GM21381 (cell line): ENCODE results near the gene ALOX15B.
"Not testable (repeated sequence)": the region's sequence is repeated elsewhere in the genome, so short reads cannot be mapped to it uniquely, and the experiment has no call there.

Source experiments
- ATAC-seq: cut with Tn5 transposase; IDR thresholded peaks from one replicate; pipeline ENCODE4 v1.9.1; 2021; ENCODE audit warnings: mild to moderate bottlenecking, moderate library complexity; ENCODE audit not compliant: unreplicated experiment

ALOX15B gene

DNA sequence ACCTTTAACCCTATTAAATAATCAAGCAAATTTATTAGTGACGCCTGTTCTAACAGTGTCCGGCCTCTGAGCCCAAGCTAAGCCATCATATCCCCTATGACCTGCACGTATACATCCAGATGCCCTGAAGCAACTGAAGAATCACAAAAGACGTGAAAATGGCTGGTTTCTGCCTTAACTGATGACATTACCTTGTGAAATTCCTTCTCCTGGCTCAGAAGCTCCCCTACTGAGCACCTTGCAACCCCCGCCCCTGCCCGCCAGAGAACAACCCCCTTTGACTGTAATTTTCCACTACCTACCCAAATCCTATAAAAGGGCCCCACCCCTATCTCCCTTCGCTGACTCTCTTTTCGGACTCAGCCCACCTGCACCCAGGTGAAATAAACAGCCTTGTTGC is 23.0 kb downstream of the ALOX15B start:
- not testable (repeated sequence) for ATAC-seq

DNA sequence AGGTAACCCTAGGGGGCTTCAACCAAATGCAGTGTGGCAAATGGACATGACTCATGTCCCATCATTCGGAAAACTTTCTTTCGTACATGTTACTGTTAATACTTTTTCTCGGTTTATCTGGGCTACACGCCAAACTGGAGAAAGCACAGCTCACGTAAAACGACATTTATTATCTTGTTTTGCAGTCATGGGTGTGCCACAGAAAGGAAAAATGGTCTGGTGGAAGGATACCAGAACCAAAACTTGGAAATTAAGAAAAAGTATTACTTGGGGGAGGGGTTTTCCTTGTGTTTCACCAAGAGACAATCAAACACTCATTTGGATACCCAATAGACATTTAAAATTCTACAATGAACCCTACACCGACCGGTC is 23.6 kb downstream of the ALOX15B start:
- no peak for ATAC-seq

DNA sequence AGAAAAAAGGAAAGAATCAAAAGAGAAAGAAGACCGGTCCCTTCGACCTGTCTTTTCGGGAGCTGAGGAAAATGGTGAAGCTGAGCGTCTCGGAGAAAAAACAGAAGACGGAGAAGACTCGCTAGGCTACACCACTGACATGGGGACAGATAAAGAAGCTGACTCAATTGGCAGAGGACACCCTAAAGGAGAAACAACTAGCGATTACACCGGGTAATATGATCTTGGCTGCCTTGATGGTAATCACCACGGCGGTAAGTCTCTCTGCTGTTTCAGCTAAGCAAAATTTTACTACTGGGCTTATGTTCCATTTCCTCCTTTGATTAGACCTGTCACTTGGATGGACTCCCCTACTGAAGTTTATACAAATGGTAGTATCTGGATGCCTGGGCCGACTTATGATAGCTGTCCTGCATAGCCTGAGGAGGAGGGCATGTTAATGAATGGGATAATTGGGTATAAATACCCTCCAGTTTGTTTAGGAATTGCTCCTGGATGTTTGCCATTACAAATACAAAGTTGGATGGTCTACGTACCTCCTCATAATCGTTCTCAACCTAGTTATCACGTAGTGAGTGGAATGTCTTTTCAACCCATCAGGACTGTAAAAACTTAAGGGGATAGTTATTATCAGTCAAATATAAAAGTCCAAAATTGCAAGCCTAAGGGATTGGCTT is 24.1 kb downstream of the ALOX15B start:
- no peak for ATAC-seq

DNA sequence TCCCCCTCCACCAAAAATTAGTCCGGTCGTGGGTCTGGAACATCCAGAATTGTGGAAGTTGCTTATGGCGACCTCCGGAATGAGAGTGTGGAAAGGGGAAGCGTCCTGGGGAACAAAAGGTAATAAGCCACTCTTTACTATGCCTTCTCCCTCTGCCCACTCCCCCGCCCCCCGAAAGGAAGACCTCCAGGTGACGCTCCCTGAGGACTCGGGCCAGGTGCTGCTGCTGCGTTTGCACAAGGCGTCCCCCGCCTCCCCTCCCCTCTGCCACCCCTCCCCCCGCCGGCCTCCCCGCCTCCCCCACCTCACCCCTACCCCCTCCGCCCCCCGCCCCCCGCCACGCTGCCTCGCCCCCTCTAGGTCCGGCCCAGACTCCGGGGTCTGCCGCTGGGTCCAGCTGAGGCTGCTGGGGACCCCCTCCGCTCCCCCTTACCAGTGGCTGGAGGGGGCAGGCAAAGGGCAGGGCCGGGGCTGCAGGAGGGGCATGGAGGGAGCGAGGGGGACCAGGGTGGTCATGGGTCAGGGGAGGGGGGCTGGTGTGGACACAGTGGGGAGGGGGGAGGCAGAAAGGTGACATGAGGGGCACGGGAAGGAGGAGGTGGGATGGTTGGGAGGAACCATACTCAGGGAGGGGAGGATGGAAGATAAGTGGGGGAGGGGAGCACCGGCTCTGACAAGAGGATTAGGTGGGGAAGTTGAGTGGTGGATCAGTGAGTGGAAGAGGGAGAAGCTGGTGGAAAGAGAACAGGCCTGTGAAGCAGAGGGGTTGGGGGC is 25.1 kb downstream of the ALOX15B start:
- no peak for ATAC-seq

DNA sequence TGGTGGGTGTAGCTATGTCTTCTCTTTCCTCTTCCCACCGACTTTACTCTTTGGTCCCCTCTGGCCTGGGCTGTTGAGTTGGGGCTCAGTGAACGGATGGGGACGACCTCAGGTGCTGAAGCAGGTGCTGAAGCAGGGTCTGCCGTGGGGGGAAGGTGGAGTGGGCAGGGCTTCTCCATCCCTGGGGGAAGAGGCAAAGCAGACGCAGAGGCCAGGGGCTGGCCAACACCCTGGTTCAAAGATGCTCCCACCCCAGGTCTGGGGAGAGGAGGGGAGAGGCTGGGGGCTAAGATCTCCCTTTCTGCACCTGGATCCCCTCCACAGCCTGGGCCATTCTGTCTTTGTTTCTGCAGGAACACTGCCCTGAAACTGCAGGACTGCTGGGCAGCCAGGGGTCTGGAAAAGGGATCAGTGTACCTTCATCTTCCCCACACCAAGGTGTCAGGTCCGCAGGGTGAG is 25.7 kb downstream of the ALOX15B start:
- no peak for ATAC-seq

DNA sequence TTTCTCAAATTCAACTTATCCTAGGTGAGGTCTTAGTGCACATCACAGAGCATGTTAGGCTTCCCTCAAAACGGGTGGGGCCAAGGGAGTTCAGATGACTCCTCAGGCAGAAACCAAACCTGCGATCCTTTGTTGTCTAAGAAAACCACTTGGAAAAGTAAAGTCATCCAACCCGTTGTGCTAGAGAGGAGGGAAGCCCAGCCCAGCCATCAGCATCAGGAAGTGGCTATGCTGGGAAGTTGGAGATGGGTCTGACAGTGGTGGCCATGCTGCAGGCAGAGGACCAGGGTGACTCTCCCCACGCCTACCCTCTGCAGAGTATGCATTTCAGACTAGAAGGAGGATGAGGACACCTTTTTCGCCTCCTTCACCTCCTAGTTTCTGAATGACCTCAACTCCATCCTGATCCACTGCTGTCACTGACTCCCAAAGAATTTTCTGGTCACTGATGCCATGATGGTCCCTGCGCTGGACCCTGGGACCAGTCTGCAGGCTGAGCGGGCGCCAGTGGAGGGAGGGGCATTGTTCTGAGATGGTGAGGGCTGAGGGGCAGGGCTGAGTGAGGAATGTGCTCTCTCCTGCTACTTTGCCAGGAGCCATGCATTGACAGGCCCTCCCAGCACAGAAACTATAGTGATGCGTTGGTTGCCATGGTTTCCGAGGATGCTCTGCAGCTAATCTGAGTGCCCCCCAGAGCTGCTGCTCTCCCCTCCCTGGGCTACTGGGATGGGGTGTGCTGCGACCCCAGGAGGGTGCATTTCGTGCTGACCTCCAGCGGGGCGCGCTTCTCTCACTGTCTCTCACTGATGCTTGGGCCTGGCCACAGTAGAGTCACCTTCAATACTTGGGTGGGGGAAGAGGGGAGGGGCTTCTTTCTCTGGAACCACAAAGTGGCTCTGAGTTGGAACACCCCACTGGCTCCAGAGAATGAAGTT is 28.2 kb downstream of the ALOX15B start:
- no peak for ATAC-seq

DNA sequence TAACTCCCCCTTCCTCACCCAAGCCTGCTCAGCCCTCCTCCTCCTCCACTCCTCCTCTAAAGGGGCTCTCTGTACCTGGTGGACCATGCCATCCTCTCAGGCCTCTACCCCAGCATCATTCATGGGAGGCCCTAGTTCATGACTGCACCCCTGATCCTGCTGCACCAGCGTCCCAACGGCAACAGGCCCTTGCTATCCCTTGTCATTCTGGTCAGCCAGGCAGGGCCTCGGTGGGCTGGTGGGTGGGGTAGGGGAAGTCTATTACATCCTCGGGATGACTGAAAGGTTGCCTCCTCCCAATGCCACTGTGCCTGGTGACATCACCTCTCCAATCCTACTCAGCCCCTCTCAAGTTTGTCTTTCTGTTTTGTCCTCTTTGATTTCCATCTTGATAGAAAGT is 28.9 kb downstream of the ALOX15B start:
- ATAC-seq, result no peak

DNA sequence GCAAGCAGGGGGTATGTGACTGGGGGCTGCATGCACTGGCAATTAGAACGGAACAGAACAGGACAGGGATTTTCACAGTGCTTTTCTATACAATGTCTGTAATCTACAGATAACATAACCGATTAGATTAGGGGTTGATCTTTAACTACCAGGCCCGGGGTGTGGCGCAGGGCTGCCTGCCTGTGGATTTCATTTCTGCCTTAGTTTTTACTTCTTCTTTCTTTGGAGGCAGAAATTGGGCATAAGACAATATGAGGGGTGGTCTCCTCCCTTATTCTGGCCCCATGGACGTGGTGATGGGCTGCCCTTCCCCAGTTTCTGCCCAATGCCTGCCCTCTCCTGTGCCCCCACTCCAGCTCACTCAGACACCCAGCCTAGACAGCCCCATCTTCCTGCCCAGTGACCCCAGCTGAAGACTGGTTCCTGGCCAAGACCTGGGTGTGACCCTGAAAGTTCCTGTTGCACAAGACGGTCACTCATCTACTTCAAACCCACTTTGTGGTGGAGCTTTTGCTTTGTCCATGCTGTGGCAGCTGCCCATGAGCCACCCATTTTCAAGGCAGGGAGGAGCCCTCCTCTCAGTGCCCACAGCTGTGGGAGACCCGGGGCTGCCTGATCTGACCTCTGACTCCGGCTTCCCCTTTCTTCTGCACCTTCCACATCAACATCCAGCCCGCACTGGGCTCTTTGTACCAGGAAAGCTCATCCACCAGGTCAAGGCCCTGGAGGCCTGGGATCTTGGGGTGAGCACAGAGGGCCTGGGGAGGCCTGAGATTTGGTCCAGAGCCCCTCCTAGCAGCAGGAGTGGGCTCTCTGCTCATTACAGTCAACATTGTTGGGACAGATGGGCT is 30.1 kb downstream of the ALOX15B start:
- ATAC-seq, result no peak

DNA sequence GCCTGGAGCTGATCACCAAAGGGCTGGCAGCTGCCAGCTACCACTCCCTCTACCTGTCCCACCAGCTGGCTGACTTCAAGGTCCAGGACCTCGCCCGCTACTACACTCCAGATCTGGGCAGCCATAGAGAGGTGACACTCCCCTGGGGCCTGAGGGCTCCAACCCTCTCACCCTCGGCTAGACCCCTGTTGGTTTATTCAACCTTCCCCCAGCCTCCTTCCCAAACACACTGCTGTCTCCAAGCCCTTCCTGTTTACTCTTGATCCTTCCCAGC is 30.7 kb downstream of the ALOX15B start:
- no peak for ATAC-seq

DNA sequence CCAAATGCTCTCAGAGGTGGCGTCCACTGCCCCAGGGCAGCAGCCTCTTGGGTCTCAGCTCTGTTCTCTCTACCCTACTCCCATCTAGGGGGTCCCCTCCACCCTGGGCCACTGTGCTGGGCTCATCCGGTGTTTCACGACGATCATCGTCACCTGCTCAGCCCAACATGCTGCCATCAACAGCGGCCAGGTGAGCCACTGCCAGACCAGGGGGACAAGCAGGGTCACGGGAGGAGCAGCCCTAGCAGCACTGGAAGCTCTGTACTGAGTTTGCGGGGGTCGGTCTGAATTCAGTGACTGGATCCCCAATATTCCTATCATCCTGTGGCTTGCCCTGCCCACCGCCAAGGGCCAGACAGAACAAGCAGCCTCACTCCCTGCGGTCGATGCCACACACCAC is 32.6 kb downstream of the ALOX15B start:
- ATAC-seq, result no peak

DNA sequence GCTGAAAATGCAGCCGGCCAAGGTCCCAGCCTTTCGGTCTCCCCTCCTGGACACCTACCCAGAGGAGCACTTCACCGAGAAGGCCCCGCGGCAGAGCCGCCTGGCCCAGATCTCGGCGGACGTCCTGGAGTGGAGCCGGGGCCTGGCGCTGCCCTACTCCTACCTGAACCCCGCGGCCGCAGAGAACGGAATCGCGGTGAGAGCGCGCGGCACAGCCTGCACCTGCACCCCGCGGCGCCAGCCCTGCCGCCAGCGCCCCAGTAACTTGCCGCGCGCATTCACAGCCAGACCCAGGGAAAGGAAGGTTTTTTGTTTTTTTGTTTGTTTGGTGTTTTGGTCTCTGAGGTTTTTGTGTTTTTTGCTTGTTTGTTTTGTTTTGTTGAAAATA is 33.5 kb downstream of the ALOX15B start:
- no peak for ATAC-seq

DNA sequence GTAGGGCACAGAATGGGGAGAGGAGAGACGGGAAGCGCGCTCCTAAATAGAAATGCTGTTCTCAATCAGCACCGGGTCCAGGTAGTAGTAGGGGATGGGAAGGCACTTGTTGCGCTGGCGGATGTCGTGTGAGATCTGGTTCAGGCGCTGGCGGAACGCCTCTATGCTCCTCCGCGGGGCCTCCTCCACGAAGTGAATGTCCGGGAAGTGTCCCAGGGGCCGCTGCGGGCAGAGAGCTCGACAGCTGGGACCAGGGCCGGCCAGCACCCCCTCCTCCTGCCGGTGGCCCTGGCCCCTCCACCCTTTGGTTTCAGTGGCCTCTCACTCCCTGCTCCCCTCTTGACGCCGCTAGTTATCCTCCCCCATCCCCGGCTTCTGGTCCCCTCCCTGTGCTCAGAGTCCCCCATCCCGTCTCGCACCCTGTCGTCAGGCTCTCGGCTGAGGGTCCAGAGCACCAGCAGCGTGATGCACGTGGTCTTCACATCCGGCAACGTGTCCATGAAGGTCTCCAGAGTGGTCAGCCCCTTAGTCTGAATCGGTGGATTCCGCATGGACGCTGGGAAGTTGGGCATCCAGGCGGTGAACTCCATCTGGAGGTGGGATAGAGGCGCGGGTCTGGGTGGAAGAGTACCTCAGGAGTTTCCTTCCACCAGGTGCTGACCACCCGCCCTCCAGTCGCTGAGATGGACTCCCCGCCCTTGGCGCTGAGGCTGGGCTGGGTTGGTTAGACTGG is 34.0 kb downstream of the ALOX15B start:
- ATAC-seq, result no peak

DNA sequence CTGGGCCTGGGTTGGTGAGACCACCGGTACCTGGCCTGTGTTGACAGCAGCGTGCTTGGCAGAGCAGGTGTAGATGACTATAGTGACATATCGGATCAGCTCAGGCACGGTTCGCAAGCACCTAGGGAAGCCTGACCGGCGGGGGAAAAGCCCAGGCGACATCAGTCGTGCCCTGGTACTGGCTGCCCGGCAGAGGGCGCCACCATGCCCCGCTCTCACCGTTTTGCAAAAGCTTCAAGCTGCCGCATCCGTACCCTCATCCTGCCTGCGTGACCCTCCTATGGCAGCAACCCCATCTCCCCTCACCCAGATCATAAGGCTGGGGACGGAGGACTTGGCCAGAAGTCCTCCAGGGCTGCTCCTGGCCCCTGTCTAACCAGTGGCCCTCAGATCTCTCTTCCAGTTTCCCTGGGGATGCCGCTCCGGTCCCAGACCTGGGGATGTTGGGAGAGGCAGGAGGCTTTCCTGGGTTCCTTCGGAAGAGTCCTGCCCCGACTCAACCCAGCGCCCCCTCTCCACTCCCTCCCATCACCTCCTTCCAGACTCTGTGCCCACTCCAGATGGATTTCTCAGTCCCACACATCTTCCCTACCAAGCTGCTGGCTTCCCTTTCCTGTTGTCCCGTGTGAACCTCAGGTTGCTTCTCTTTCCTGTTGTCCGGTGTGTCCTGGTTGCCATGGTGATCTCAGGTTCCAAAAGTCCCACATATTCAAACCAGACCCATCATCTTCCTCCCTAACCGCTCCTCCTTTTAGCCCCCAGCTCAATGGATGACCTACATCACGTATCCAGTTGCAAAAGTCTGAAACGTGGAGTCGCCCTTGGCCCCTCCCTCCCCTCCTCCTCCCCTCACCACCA is 35.0 kb downstream of the ALOX15B start:
- ATAC-seq, result no peak

DNA sequence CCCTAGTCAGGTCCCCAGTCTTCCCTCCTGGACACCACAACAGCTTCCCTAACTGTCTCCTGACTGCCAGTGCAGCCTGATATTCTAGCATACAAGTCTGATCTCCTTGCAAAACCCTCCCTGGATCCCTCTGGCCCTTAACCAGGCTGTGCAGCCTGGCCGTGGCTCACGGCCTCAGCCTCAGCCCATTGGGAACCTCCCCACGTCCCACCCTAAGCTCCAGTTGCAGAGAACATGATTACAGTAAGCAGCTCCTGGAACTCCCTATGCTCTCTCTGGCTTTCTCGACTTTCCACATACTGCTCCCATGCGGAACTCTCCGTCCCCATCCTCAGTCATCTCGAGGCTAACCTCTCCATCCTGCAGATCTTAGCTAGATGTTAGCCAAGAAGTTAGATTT is 35.7 kb downstream of the ALOX15B start:
- ATAC-seq, result no peak

DNA sequence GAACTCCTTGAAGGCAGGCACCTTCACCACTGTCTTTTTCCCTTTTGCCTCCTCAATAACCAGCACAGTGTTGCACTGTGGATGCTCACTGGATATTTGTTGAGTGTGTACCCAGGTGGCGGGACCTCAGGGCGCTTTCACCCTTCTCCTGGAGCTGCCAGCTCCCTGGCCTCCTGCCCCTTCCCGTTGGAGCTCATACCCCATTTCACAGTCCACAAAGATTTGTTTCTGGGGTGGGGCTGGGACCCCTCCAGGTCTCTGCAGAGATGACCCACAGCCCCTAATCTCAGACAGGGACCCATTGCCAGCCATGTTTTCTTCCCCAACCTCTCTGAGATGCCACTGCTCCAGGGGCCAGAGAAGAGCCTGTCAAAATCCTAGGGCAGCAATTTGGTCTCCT is 36.2 kb downstream of the ALOX15B start:
- ATAC-seq, result no peak

DNA sequence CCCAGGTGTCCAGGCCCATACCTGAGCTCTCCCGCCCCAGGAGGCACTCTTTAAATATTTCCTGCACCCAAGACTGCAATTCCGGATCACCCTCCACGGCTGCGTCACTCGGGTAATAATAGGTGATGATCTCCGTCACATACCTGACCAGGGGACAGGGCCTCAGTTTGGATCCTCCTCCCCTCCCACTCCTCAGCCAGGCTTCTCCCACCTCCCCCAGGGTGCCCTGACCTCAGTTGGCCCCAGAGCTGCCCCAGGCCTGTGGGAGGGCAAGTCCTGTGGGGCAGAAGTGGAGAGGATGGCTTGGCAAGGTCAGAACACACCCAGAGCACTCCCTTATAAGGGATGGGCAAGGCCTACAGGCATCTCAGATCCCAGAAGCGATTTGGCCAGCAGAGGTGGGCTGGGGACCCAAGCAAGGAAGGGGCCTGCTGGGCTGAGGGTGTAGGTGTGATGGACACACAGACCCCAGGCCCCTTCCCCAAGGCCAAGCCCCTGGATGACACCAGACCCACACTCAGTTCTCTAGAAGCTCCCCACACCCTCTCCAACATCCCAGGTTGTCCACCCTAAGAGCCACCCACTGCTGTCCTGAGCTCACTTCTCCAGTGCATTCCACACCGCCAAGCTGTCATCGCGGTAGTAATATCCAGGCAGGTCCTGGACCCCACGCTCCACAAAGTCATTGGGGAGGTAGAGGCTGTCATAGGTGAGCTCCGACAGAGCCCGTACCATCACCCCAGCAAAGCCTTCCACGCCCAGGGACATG is 36.9 kb downstream of the ALOX15B start:
- no peak for ATAC-seq

DNA sequence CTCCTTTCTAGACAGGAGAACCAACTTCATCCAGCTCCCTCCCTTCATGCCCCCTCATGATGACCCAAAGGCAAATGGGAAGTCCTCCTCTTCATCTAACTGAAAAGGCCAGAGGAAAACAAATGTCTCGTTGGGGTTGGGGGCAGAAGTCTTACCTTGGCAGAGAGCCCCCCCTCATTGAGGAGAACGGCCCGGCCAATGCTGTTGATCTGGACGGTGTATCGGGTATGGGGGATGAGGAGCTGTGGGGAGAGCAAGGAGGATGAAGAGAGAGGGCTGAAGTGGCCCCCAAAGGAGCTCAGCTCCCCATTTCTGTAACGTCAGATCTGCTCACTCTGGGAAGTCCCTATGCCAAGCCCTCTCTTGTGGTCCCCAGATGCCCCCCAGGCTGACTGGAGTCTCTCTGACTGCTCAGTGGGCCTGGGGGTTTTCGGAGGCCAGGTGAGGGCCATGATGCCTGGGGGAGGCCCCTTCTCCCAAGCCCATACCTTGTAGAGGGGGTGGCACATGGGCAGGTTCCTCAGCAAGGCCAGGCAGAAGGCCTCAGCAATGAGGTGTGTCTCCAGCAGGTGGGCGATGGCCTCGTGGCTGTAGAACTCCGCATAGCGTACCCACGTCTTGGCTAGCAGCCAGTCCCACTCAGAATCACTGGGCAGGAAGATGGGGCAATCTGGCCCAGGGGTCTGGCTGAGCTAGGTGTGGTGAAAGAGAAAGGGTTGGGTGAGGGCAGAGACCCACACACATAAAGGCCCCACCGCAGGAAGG is 37.8 kb downstream of the ALOX15B start:
- no peak for ATAC-seq

DNA sequence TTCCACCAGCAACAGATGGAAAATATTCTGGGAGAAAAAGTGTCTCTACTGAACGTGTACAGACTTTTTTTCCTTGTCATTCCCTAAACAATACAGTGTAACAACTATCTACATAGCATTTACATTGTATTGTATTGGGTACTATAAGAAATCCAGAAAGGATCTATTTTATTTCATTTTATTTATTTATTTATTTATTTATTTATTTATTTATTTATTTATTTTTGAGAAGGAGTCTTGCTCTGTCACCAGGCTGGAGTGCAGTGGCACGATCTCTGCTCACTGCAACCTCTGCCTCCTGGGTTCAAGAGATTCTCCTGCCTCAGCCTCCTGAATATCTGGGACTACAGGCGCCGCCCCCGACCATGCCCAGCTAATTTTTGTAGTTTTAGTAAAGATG is 39.1 kb downstream of the ALOX15B start:
- ATAC-seq, result not testable (repeated sequence)
